WTC11 (cell line): Measurements from ENCODE around the gene MVP. TPM values are rescaled to one million over a fixed set of nuclear protein-coding genes. Genes with fewer than 3 reads are reported as not detected.

Source experiments
- ATAC-seq: fragments of 200-7000 bp; cut with Tn5 transposase; 2 replicates; pipeline ENCODE4 v1.10.0; 2021; ENCODE audit warnings: mild to moderate bottlenecking, moderate library complexity
- CTCF ChIA-PET: fragments of 300-600 bp; sonication (Branson Sonifier 250); formaldehyde crosslinking; loops from one replicate; lab custom pipeline; 2021; ENCODE audit warnings: antibody characterized with exemption; lab: Charles Lee
- POLR2A ChIA-PET: fragments of 350-600 bp; sonication (Branson Sonifier 250); formaldehyde crosslinking; loops from one replicate; lab custom pipeline; 2021; ENCODE audit warnings: antibody characterized with exemption; lab: Charles Lee
- DNase-seq: peaks from one replicate; pipeline ENCODE4 v3.0.0; 2021; ENCODE audit warnings: low spot score
- H3K27ac Mint-ChIP-seq: 2 replicates; pipeline ENCODE4 v1.8.0; 2021; ENCODE audit warnings: mixed read lengths
- H3K27me3 Mint-ChIP-seq: 2 replicates; pipeline ENCODE4 v1.8.0; 2021; ENCODE audit warnings: low read depth, mild to moderate bottlenecking, moderate library complexity, mixed read lengths
- H3K36me3 Mint-ChIP-seq: 2 replicates; pipeline ENCODE4 v1.8.0; 2021; ENCODE audit warnings: mixed read lengths
- H3K4me1 Mint-ChIP-seq: 2 replicates; pipeline ENCODE4 v1.8.0; 2022; ENCODE audit warnings: mixed read lengths
- H3K4me3 Mint-ChIP-seq: 2 replicates; pipeline ENCODE4 v1.8.0; 2021; ENCODE audit warnings: mild to moderate bottlenecking, moderate library complexity, mixed read lengths
- H3K9me3 Mint-ChIP-seq: 2 replicates; pipeline ENCODE4 v1.8.0; 2021; ENCODE audit warnings: mixed read lengths
- AFF4 ChIP-seq: sonication (generic); formaldehyde crosslinking; IDR thresholded peaks from 2 replicates; pipeline ENCODE4 v1.8.1; 2023; ENCODE audit warnings: mild to moderate bottlenecking, missing genetic modification reagents, borderline replicate concordance
- AR ChIP-seq: fragments of 250-450 bp; sonication (Bioruptor Pico); IDR thresholded peaks from 2 replicates; pipeline ENCODE4 v1.9.0; 2021; ENCODE audit warnings: mild to moderate bottlenecking
- EMX1 ChIP-seq: fragments of 250-450 bp; sonication (Bioruptor Pico); IDR thresholded peaks from 2 replicates; pipeline ENCODE4 v1.8.0; 2021; ENCODE audit warnings: mild to moderate bottlenecking
- FOXK1 ChIP-seq: sonication (generic); formaldehyde crosslinking; IDR thresholded peaks from 2 replicates; pipeline ENCODE4 v1.8.0; 2022; ENCODE audit warnings: mild to moderate bottlenecking, moderate library complexity, missing genetic modification reagents
- NFYB ChIP-seq: sonication (generic); formaldehyde crosslinking; conservative IDR thresholded peaks from 2 replicates; pipeline ENCODE4 v1.8.0; 2022; ENCODE audit warnings: low read depth, missing genetic modification reagents
- RORB ChIP-seq: fragments of 250-450 bp; sonication (Bioruptor Pico); IDR thresholded peaks from 2 replicates; pipeline ENCODE4 v1.9.0; 2021; ENCODE audit warnings: mild to moderate bottlenecking
- SOX15 ChIP-seq: fragments of 250-450 bp; sonication (Bioruptor Pico); IDR thresholded peaks from 2 replicates; pipeline ENCODE4 v1.9.0; 2021; ENCODE audit warnings: mild to moderate bottlenecking
- SP1 ChIP-seq: sonication (generic); formaldehyde crosslinking; conservative IDR thresholded peaks from 2 replicates; pipeline ENCODE4 v1.8.1; 2022; ENCODE audit warnings: missing genetic modification reagents
- ZNF232 ChIP-seq: sonication (generic); formaldehyde crosslinking; IDR thresholded peaks from 2 replicates; pipeline ENCODE4 v1.8.0; 2022; ENCODE audit warnings: mild to moderate bottlenecking, missing genetic modification reagents
- ZNF425 ChIP-seq: fragments of 250-450 bp; sonication (Bioruptor Pico); conservative IDR thresholded peaks from 2 replicates; pipeline ENCODE4 v1.9.0; 2021; ENCODE audit warnings: mild to moderate bottlenecking
- ZNF532 ChIP-seq: fragments of 250-450 bp; sonication (Bioruptor Pico); IDR thresholded peaks from 2 replicates; pipeline ENCODE4 v1.9.0; 2021; ENCODE audit warnings: mild to moderate bottlenecking, borderline replicate concordance
- ZNF671 ChIP-seq: fragments of 250-450 bp; sonication (Bioruptor Pico); IDR thresholded peaks from 2 replicates; pipeline ENCODE4 v1.8.0; 2021; ENCODE audit warnings: mild to moderate bottlenecking
- total RNA-seq: library from RNA; stranded (reverse); gene quantifications from 3 replicates; pipeline ENCODE4 v1.2.3, GENCODE V29; 2021
- TF ChIP-seq, protein P1 (sequence below): sonication (generic); formaldehyde crosslinking; IDR thresholded peaks from 2 replicates; pipeline ENCODE4 v1.8.0; 2023; ENCODE audit warnings: mild to moderate bottlenecking, missing genetic modification reagents

MVP gene
- total RNA-seq, 1 experiment from 2014 or later = 10.8 TPM

- H3K4me1 Mint-ChIP-seq = peaks cover 9% of the 10 kb centered on the region; the same call in 1 of the 2 replicates
- CTCF ChIA-PET = interaction anchor here (0.6 to 2.3 kb wide), 4 partner anchors 11 to 780 kb away, joined by 4 to 10 read pairs (median 6); partner anchors contain the start of gene TLCD3B
- H3K27me3 Mint-ChIP-seq = no peaks in the 10 kb centered on the region; the same call in 1 of the 2 replicates
- no peaks in the 10 kb centered on the region for H3K9me3 Mint-ChIP-seq
- POLR2A ChIA-PET = interaction anchor here (0.7 kb wide), 1 partner anchor 9 kb away, joined by 3 read pairs; the partner anchor contains the start of gene CDIPT
- H3K27ac Mint-ChIP-seq = no peak overlapping the region; the same call in 1 of the 2 replicates
- DNase-seq = no peak
- peaks cover 10% of the 10 kb centered on the region for H3K36me3 Mint-ChIP-seq
- no peak for ATAC-seq
- TF ChIP-seq ZNF425 (CRISPR knock-in tag) (no peak), NFYB (no peak), EMX1 (CRISPR knock-in tag) (no peak), AFF4 (CRISPR knock-in tag) (no peak), FOXK1 (CRISPR knock-in tag) (no peak), ZNF532 (CRISPR knock-in tag) (no peak), RORB (CRISPR knock-in tag) (no peak), ZNF232 (CRISPR knock-in tag) (no peak), SP1 (CRISPR knock-in tag) (no peak), ZNF671 (CRISPR knock-in tag) (no peak)
- no peak overlapping the region for H3K4me3 Mint-ChIP-seq
Measured at GRCh38 chr16:29854520-29855100, 34.3 kb downstream of the MVP start.

DNA sequence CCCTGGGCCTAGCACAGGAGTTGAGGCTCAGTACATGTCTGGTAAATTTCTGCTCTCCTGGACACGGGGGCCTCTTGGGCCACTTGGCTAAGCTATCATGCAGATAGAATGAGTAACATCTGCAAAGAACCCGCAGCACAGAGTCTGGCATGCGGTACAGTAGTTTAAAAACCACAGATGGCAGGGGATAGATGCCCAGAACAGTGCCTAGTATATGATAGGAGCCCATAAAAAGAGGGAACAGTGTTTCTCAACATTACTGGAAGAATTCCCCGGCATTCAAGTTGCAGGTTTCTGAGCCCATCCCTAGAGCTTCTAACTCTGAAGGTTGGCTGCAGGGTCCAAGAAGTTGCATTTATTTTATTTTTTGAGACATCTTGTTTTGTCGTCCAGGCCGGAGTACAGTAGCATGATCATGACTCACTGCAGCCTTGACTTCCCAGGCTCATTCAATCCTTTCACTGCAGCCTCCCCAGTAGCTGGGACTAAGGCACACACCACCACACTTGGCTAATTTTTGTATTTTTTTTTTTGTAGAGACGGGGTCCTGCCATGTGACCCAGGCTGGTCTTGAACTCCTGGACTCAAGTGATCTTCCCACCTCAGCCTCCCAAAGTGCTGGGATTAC, 37.0 kb downstream of the MVP start:
- peak overlapping the region; percentile 61; the same call in 1 of the 2 replicates for H3K27ac Mint-ChIP-seq
- ATAC-seq = no peak
- H3K36me3 Mint-ChIP-seq = peaks cover 13% of the 10 kb centered on the region
- no peaks in the 10 kb centered on the region for H3K9me3 Mint-ChIP-seq
- peaks cover 12% of the 10 kb centered on the region for H3K4me1 Mint-ChIP-seq
- ChIA-PET POLR2A (interaction anchor here (0.6 kb wide), 1 partner anchor 136 kb away, joined by 3 read pairs; no protein-coding TSS in a partner anchor), CTCF (interaction anchor here (0.7 to 2.8 kb wide), 3 partner anchors 9 to 907 kb away, joined by 3 to 25 read pairs (median 4); no protein-coding TSS in a partner anchor)
- no peak overlapping the region for H3K4me3 Mint-ChIP-seq
- no peaks in the 10 kb centered on the region for H3K27me3 Mint-ChIP-seq
- DNase-seq = no peak
- TF ChIP-seq SOX15 = no peak
- no peak for TF ChIP-seq AR (CRISPR knock-in tag)
- TF ChIP-seq, protein P1, sequence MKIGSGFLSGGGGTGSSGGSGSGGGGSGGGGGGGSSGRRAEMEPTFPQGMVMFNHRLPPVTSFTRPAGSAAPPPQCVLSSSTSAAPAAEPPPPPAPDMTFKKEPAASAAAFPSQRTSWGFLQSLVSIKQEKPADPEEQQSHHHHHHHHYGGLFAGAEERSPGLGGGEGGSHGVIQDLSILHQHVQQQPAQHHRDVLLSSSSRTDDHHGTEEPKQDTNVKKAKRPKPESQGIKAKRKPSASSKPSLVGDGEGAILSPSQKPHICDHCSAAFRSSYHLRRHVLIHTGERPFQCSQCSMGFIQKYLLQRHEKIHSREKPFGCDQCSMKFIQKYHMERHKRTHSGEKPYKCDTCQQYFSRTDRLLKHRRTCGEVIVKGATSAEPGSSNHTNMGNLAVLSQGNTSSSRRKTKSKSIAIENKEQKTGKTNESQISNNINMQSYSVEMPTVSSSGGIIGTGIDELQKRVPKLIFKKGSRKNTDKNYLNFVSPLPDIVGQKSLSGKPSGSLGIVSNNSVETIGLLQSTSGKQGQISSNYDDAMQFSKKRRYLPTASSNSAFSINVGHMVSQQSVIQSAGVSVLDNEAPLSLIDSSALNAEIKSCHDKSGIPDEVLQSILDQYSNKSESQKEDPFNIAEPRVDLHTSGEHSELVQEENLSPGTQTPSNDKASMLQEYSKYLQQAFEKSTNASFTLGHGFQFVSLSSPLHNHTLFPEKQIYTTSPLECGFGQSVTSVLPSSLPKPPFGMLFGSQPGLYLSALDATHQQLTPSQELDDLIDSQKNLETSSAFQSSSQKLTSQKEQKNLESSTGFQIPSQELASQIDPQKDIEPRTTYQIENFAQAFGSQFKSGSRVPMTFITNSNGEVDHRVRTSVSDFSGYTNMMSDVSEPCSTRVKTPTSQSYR (CRISPR knock-in tag) = no peak
